Stimulated activated CD8-positive, alpha-beta memory T cell treated with anti-CD3 and anti-CD28 coated beads, Interleukin-7, amount 100 ng/mL, for 4 hours (primary cell): Measurements from ENCODE around the gene ADSS1.

Experiments used
- DNase-seq, 2 donors: peaks; one replicate each; pipeline ENCODE4 v3.0.0-alpha.2; 2020; ENCODE audit warnings: low read depth in 2 of 2

ADSS1 gene

GRCh38 chr14:104700225-104700651 lies 23.8 kb upstream of the ADSS1 start:
- no peak for DNase-seq

GRCh38 chr14:104700747-104701217 lies 23.2 kb upstream of the ADSS1 start:
- DNase-seq: no peak

GRCh38 chr14:104701383-104702076 lies 22.5 kb upstream of the ADSS1 start:
- no peak for DNase-seq

GRCh38 chr14:104702106-104702505 lies 21.9 kb upstream of the ADSS1 start:
- DNase-seq: no peak

GRCh38 chr14:104702673-104703072 lies 21.4 kb upstream of the ADSS1 start:
- DNase-seq: no peak

GRCh38 chr14:104703269-104703668 lies 20.8 kb upstream of the ADSS1 start:
- DNase-seq: no peak

GRCh38 chr14:104704252-104704651 lies 19.8 kb upstream of the ADSS1 start:
- DNase-seq: no peak

- DNase-seq: no peak
These were observed 18.5 kb upstream of the ADSS1 start for GRCh38 chr14:104705340-104706047.

- no peak for DNase-seq
These were observed 17.1 kb upstream of the ADSS1 start for GRCh38 chr14:104706733-104707607.

GRCh38 chr14:104707608-104708595 lies 16.1 kb upstream of the ADSS1 start:
- DNase-seq: no peak

GRCh38 chr14:104708606-104709268 lies 15.3 kb upstream of the ADSS1 start:
- DNase-seq: peak; percentile 48 to 50

GRCh38 chr14:104709387-104710039 lies 14.5 kb upstream of the ADSS1 start:
- DNase-seq: no peak

- DNase-seq: no peak
These were observed 13.8 kb upstream of the ADSS1 start for GRCh38 chr14:104710071-104710735.

GRCh38 chr14:104712881-104713734 lies 10.9 kb upstream of the ADSS1 start:
- no peak for DNase-seq

GRCh38 chr14:104714066-104714465 lies 10.0 kb upstream of the ADSS1 start:
- no peak for DNase-seq

- no peak for DNase-seq
These were observed 9.3 kb upstream of the ADSS1 start for GRCh38 chr14:104714681-104715080.

GRCh38 chr14:104715416-104715815 lies 8.6 kb upstream of the ADSS1 start:
- no peak for DNase-seq

GRCh38 chr14:104715871-104716270 lies 8.2 kb upstream of the ADSS1 start:
- DNase-seq: no peak
